Activated effector memory CD4-positive, alpha-beta T cell treated with anti-CD3 and anti-CD28 coated beads, Interleukin-2, amount 50 U/mL, for 16 hours (primary cell): ENCODE results near the gene S1PR3.

Experiments
- DNase-seq: peaks from one replicate; pipeline ENCODE4 v3.0.0-alpha.2; 2020

S1PR3 gene

GRCh38 chr9:88969646-88970373 is 21.5 kb upstream of the S1PR3 start:
- DNase-seq = no peak

GRCh38 chr9:88971131-88971960 is 19.9 kb upstream of the S1PR3 start:
- no peak for DNase-seq

GRCh38 chr9:88972401-88972800 is 18.9 kb upstream of the S1PR3 start:
- DNase-seq = no peak

GRCh38 chr9:88973281-88974045 is 17.8 kb upstream of the S1PR3 start:
- DNase-seq = no peak

- no peak for DNase-seq
Observed at GRCh38 chr9:88974641-88975040, 16.6 kb upstream of the S1PR3 start.

GRCh38 chr9:88975966-88976889 is 15.0 kb upstream of the S1PR3 start:
- DNase-seq = no peak

GRCh38 chr9:88976890-88977257 is 14.4 kb upstream of the S1PR3 start:
- DNase-seq = no peak

GRCh38 chr9:88978034-88978433 is 13.2 kb upstream of the S1PR3 start:
- DNase-seq = no peak

- no peak for DNase-seq
Observed at GRCh38 chr9:88979021-88979420, 12.2 kb upstream of the S1PR3 start.

- DNase-seq = no peak
Observed at GRCh38 chr9:88979791-88980190, 11.5 kb upstream of the S1PR3 start.

- DNase-seq = no peak
Observed at GRCh38 chr9:88980740-88981203, 10.5 kb upstream of the S1PR3 start.

GRCh38 chr9:88983865-88984542 is 7.3 kb upstream of the S1PR3 start:
- no peak for DNase-seq

GRCh38 chr9:88984543-88984883 is 6.8 kb upstream of the S1PR3 start:
- DNase-seq = no peak

GRCh38 chr9:88985616-88986015 is 5.7 kb upstream of the S1PR3 start:
- no peak for DNase-seq

GRCh38 chr9:88986776-88987175 is 4.5 kb upstream of the S1PR3 start:
- DNase-seq = no peak

- no peak for DNase-seq
Observed at GRCh38 chr9:88987661-88988060, 3.6 kb upstream of the S1PR3 start.

- DNase-seq = no peak
Observed at GRCh38 chr9:88988796-88989641, 2.2 kb upstream of the S1PR3 start.

GRCh38 chr9:88990041-88990728 is 1.1 kb upstream of the S1PR3 start:
- no peak for DNase-seq

- DNase-seq = no peak
Observed at GRCh38 chr9:88990729-88991065, 571 bp upstream of the S1PR3 start.

- DNase-seq = no peak
Observed at GRCh38 chr9:88992556-88992955, 1.3 kb downstream of the S1PR3 start.
